Measurements from ENCODE around the gene NUAK2.

- no peak for TF ChIP-seq ZNF274 (IDR thresholded peaks at IDR 0.05; ENCODE audit: low read depth, low read length)
- TF ChIP-seq SUZ12 (IDR thresholded peaks at IDR 0.05; ENCODE audit: extremely low read depth, insufficient read depth, insufficient read length): no peak
- TF ChIP-seq YY1 (IDR thresholded peaks at IDR 0.05; ENCODE audit: insufficient read depth, insufficient read length): no peak
These were observed 48.0 kb downstream of the NUAK2 start for GRCh38 chr1:205273551-205273982.

Data from NT2/D1 (cell line).